NB4 (cell line): ENCODE results near the gene ARL2.

ENCODE experiments used
- POLR2A ChIP-seq: IDR thresholded peaks from 2 replicates; pipeline ENCODE4 v1.6.1; 2011; ENCODE audit warnings: mild to moderate bottlenecking; ENCODE audit not compliant: insufficient read length; ENCODE audit errors: extremely low read depth
- TF ChIP-seq, protein P1 (sequence below): IDR thresholded peaks from one replicate; pipeline ENCODE4 v1.5.1; 2012; ENCODE audit warnings: low read depth, low read length

DNA sequence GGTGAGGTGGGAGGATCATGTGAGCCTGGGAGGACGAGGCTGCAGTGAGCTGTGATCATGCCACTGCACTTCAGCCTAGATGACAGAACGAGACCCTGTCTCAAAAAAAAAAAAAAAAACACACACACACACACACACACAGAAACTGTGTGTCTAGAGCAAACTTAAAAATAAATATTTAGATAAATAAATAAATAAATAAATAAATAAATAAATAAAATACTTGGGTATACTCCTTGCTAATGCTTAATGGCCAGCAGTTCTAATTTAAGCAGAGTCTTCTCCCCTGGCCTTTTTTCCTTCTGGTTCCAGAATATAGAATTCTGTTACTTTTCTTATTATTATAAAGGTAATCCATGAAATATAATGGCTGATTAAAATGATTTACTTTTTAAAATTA lies 5.1 kb upstream of the ARL2 start:
- TF ChIP-seq, protein P1, sequence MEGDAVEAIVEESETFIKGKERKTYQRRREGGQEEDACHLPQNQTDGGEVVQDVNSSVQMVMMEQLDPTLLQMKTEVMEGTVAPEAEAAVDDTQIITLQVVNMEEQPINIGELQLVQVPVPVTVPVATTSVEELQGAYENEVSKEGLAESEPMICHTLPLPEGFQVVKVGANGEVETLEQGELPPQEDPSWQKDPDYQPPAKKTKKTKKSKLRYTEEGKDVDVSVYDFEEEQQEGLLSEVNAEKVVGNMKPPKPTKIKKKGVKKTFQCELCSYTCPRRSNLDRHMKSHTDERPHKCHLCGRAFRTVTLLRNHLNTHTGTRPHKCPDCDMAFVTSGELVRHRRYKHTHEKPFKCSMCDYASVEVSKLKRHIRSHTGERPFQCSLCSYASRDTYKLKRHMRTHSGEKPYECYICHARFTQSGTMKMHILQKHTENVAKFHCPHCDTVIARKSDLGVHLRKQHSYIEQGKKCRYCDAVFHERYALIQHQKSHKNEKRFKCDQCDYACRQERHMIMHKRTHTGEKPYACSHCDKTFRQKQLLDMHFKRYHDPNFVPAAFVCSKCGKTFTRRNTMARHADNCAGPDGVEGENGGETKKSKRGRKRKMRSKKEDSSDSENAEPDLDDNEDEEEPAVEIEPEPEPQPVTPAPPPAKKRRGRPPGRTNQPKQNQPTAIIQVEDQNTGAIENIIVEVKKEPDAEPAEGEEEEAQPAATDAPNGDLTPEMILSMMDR: no peak
- no peak for TF ChIP-seq POLR2A
